Aorta (tissue), 5 donors: ENCODE data around the gene TMEM247. TPM values are rescaled to one million over a fixed set of nuclear protein-coding genes. Genes with fewer than 3 reads are reported as not detected.

Experiments used
- ATAC-seq: fragments of 200-7000 bp; cut with Tn5 transposase; one replicate; pipeline ENCODE4 v1.9.1; 2022; ENCODE audit warnings: moderate library complexity; ENCODE audit not compliant: low FRiP score
- DNase-seq, 2 donors: peaks; one replicate each; pipeline ENCODE4 v3.0.0-alpha.2; 2020
- H3K27ac ChIP-seq, 2 donors: one replicate each; pipeline ENCODE4 v1.5.1; 2013; ENCODE audit warnings: low read length in 2 of 2, mild to moderate bottlenecking in 2 of 2, moderate library complexity in 2 of 2, control low read depth in 1 of 2, inconsistent platforms in 1 of 2, low read depth in 1 of 2
- H3K27me3 ChIP-seq, 2 donors: one replicate each; pipeline ENCODE4 v1.6.1; 2013; ENCODE audit warnings: control low read depth in 1 of 2, low read length in 1 of 2, mild to moderate bottlenecking in 1 of 2, moderate library complexity in 1 of 2; ENCODE audit not compliant: insufficient read depth in 2 of 2, control insufficient read depth in 1 of 2
- H3K36me3 ChIP-seq, 2 donors: one replicate each; pipeline ENCODE4 v1.6.1; 2013; ENCODE audit warnings: control low read depth in 1 of 2, low read length in 1 of 2, mild to moderate bottlenecking in 1 of 2; ENCODE audit not compliant: insufficient read depth in 2 of 2, control insufficient read depth in 1 of 2
- H3K4me1 ChIP-seq, 2 donors: one replicate each; pipeline ENCODE4 v1.6.1; 2013; ENCODE audit warnings: low read length in 2 of 2, control low read depth in 1 of 2, mild to moderate bottlenecking in 1 of 2, moderate library complexity in 1 of 2; ENCODE audit not compliant: insufficient read depth in 2 of 2, control insufficient read depth in 1 of 2
- H3K4me3 ChIP-seq, 2 donors: one replicate each; pipeline ENCODE4 v1.5.1; 2013; ENCODE audit warnings: low read length in 2 of 2, control low read depth in 1 of 2, mild to moderate bottlenecking in 1 of 2
- H3K9me3 ChIP-seq: one replicate; pipeline ENCODE4 v1.6.1; 2013; ENCODE audit warnings: mild to moderate bottlenecking, low read length; ENCODE audit not compliant: control insufficient read depth
- WGBS, 2 donors: extraction: QIAGEN DNeasy Blood & Tissue Kit; methylation state at CpG; one replicate each; pipeline ENCODE4 v1.1.7; 2013; 5-methylcytosine and 5-hydroxymethylcytosine counted together
- intact Hi-C, 2 donors: fragments of 100-400 bp; cut with DNase I; formaldehyde crosslinking; loops; one replicate each; pipeline versions ENCODE4 v1.14.2 to v1.15.0; 2022
- long read RNA-seq, 2 donors: library from polyadenylated mRNA; unstranded; transcript quantifications; one replicate each; pipeline ENCODE4 v2.0.0, GENCODE V29; 2020 to 2021
- polyA plus RNA-seq, 2 donors: library from polyadenylated mRNA; stranded (reverse); fragments of 200-250 nt; gene quantifications; one replicate each; pipeline ENCODE4 v1.2.3, GENCODE V29; 2013
- total RNA-seq, 2 donors: library from RNA; stranded (reverse); fragmentation: NEBNext Ultra II Directional; extraction: Animal tissue kit (Norgen Biotek cat#: 25700); gene quantifications; one replicate each; pipeline ENCODE4 v1.2.1, GENCODE V29; 2021
- donor health status: healthy with polysubstance abuse.
- donor health status: Bipolar disorder and iron deficiency.
- donor health status: DM: no; HTN: no; CAD: no.
- donor health status: DM: no; HTN: no; CAD: no.
- donor health status: DM: yes; HTN: yes; CAD: no.

Gene TMEM247
- total RNA-seq (not detected), polyA plus RNA-seq (not detected)
- long read RNA-seq, donor 1: 0 reads
- long read RNA-seq, donor 2: 0 reads

GRCh38 chr2:46479265-46479664, at the start of gene TMEM247:
TSS of gene TMEM247 (plus strand) at chr2:46479565.
- no peak for DNase-seq
- Histone ChIP-seq H3K27me3 (no peaks in the 10 kb centered on the region), H3K36me3 (no peaks in the 10 kb centered on the region), H3K4me3 (no peak within 1 kb of the TSS), H3K9me3 (no peaks in the 10 kb centered on the region), H3K27ac (no peak within 1 kb of the TSS), H3K4me1 (no peaks in the 10 kb centered on the region)
- intact Hi-C loops: no loop called here
- no peak for ATAC-seq
- WGBS, 2 donors: 78% methylated on average over 5 of the region's 5 CpGs

GRCh38 chr2:46430413-46430812, 49.0 kb upstream of the TMEM247 start:
- H3K36me3 ChIP-seq: no peaks in the 10 kb centered on the region
- no peak for ATAC-seq
- intact Hi-C loops: no loop called here

GRCh38 chr2:46430992-46431391, 48.4 kb upstream of the TMEM247 start:
- Histone ChIP-seq H3K27me3 (peaks cover 0 to 2% of the 10 kb centered on the region in 2 donors), H3K36me3 (no peaks in the 10 kb centered on the region), H3K27ac (no peak overlapping the region), H3K4me1 (no peaks in the 10 kb centered on the region), H3K9me3 (peaks cover 2% of the 10 kb centered on the region), H3K4me3 (no peak overlapping the region)
- WGBS, 2 donors: 91 to 93% methylated on average over 1 of the region's 1 CpG
- no peak for ATAC-seq
- DNase-seq: no peak
- intact Hi-C loops: no loop called here

More at GRCh38 chr2:46430413-46430812, 49.0 kb upstream of the TMEM247 start:
- no peak overlapping the region for H3K27ac ChIP-seq
- no peaks in the 10 kb centered on the region for H3K4me1 ChIP-seq
- peaks cover 0 to 2% of the 10 kb centered on the region in 2 donors for H3K27me3 ChIP-seq
- WGBS, 2 donors: 88 to 91% methylated on average over 1 of the region's 1 CpG
- H3K9me3 ChIP-seq: peaks cover 2% of the 10 kb centered on the region
- DNase-seq: no peak
- no peak overlapping the region for H3K4me3 ChIP-seq

GRCh38 chr2:46431481-46432235, 47.7 kb upstream of the TMEM247 start:
- DNase-seq: no peak
- no peak overlapping the region for H3K27ac ChIP-seq
- peaks cover 2% of the 10 kb centered on the region for H3K9me3 ChIP-seq
- H3K4me1 ChIP-seq: no peaks in the 10 kb centered on the region
- 85 to 86% methylated on average over 5 of the region's 5 CpGs for WGBS, 2 donors
- H3K36me3 ChIP-seq: no peaks in the 10 kb centered on the region
- intact Hi-C loops: no loop called here
- H3K27me3 ChIP-seq: peaks cover 0 to 2% of the 10 kb centered on the region in 2 donors
- H3K4me3 ChIP-seq: no peak overlapping the region
- ATAC-seq: no peak

- Histone ChIP-seq H3K4me3 (no peak overlapping the region), H3K4me1 (no peaks in the 10 kb centered on the region), H3K27me3 (peaks cover 0 to 2% of the 10 kb centered on the region in 2 donors), H3K9me3 (peaks cover 2% of the 10 kb centered on the region), H3K27ac (no peak overlapping the region), H3K36me3 (no peaks in the 10 kb centered on the region)
- ATAC-seq (no peak), DNase-seq (no peak)
- intact Hi-C loops: no loop called here
- 66% methylated on average over 3 of the region's 3 CpGs for WGBS, 2 donors
Observed at GRCh38 chr2:46434851-46435273, 44.5 kb upstream of the TMEM247 start.

GRCh38 chr2:46435353-46435752, 44.0 kb upstream of the TMEM247 start:
- intact Hi-C loops: no loop called here
- Histone ChIP-seq H3K27ac (no peak overlapping the region), H3K36me3 (no peaks in the 10 kb centered on the region), H3K4me1 (no peaks in the 10 kb centered on the region), H3K27me3 (peaks cover 0 to 2% of the 10 kb centered on the region in 2 donors), H3K4me3 (no peak overlapping the region), H3K9me3 (peaks cover 2% of the 10 kb centered on the region)
- DNase-seq (no peak), ATAC-seq (no peak)

GRCh38 chr2:46435796-46436360, 43.5 kb upstream of the TMEM247 start:
- H3K27ac ChIP-seq: no peak overlapping the region
- no peak for ATAC-seq

GRCh38 chr2:46436800-46437199, 42.6 kb upstream of the TMEM247 start:
- intact Hi-C loops: no loop called here
- no peak overlapping the region for H3K4me3 ChIP-seq
- ATAC-seq (no peak), DNase-seq (no peak)
- H3K27me3 ChIP-seq: peaks cover 0 to 2% of the 10 kb centered on the region in 2 donors
- H3K27ac ChIP-seq: no peak overlapping the region
- no peaks in the 10 kb centered on the region for H3K4me1 ChIP-seq
- H3K9me3 ChIP-seq: peaks cover 2% of the 10 kb centered on the region
- no peaks in the 10 kb centered on the region for H3K36me3 ChIP-seq

More at GRCh38 chr2:46435796-46436360, 43.5 kb upstream of the TMEM247 start:
- intact Hi-C loops: no loop called here
- 39 to 60% methylated on average over 4 of the region's 4 CpGs for WGBS, 2 donors
- Histone ChIP-seq H3K4me1 (no peaks in the 10 kb centered on the region), H3K9me3 (peaks cover 2% of the 10 kb centered on the region), H3K4me3 (no peak overlapping the region), H3K27me3 (peaks cover 0 to 2% of the 10 kb centered on the region in 2 donors), H3K36me3 (no peaks in the 10 kb centered on the region)
- DNase-seq: no peak

- WGBS, 2 donors: 86 to 95% methylated on average over 1 of the region's 1 CpG
- DNase-seq: no peak
- no peaks in the 10 kb centered on the region for H3K4me1 ChIP-seq
- no peak for ATAC-seq
- peaks cover 0 to 2% of the 10 kb centered on the region in 2 donors for H3K27me3 ChIP-seq
- no peak overlapping the region for H3K27ac ChIP-seq
- no peak overlapping the region for H3K4me3 ChIP-seq
- H3K9me3 ChIP-seq: no peaks in the 10 kb centered on the region
- no peaks in the 10 kb centered on the region for H3K36me3 ChIP-seq
- intact Hi-C loops: no loop called here
Observed at GRCh38 chr2:46438102-46438501, 41.3 kb upstream of the TMEM247 start.
